Hepatocyte (in vitro differentiated cells): ENCODE data around the gene LECT2. TPM values are rescaled to one million over a fixed set of nuclear protein-coding genes. Genes with fewer than 3 reads are reported as not detected.

Experiments
- DNase-seq: peaks from one replicate; pipeline ENCODE4 v3.0.0-alpha.2; 2016; ENCODE audit warnings: low spot score
- H2AFZ ChIP-seq: fragments of 200-600 bp; sonication (generic); 2 replicates; pipeline ENCODE4 v1.6.0; 2016; ENCODE audit warnings: antibody characterized with exemption, mild to moderate bottlenecking
- H3K27ac ChIP-seq: fragments of 200-600 bp; sonication (generic); 2 replicates; pipeline ENCODE4 v1.5.1; 2016; ENCODE audit warnings: mild to moderate bottlenecking
- H3K27me3 ChIP-seq: fragments of 200-600 bp; sonication (generic); 2 replicates; pipeline ENCODE4 v1.6.1; 2016
- H3K36me3 ChIP-seq: fragments of 200-600 bp; sonication (generic); replicated peaks from 2 replicates; pipeline ENCODE4 v1.5.1; 2016; ENCODE audit warnings: low read depth; ENCODE audit not compliant: insufficient read depth
- H3K4me1 ChIP-seq: fragments of 200-600 bp; sonication (generic); 2 replicates; pipeline ENCODE4 v1.5.1; 2016; ENCODE audit warnings: mild to moderate bottlenecking, moderate library complexity; ENCODE audit not compliant: insufficient read depth
- H3K4me2 ChIP-seq: fragments of 200-600 bp; sonication (generic); 2 replicates; pipeline ENCODE4 v1.6.0; 2016
- H3K4me3 ChIP-seq: fragments of 200-600 bp; sonication (generic); 2 replicates; pipeline ENCODE4 v1.5.1; 2016; ENCODE audit warnings: mild to moderate bottlenecking
- H3K79me2 ChIP-seq: fragments of 200-600 bp; sonication (generic); 2 replicates; pipeline ENCODE4 v1.6.0; 2017; ENCODE audit warnings: mild to moderate bottlenecking
- H3K9me2 ChIP-seq: fragments of 200-600 bp; sonication (generic); replicated peaks from 2 replicates; pipeline ENCODE4 v1.6.0; 2017; ENCODE audit warnings: mild to moderate bottlenecking; ENCODE audit not compliant: insufficient read depth
- H3K9me3 ChIP-seq: fragments of 200-600 bp; sonication (generic); 2 replicates; pipeline ENCODE4 v1.5.1; 2016; ENCODE audit warnings: low read depth, mild to moderate bottlenecking
- H4K20me1 ChIP-seq: fragments of 200-600 bp; sonication (generic); 2 replicates; pipeline ENCODE4 v1.6.0; 2016; ENCODE audit warnings: mild to moderate bottlenecking; ENCODE audit not compliant: insufficient read depth, poor library complexity, severe bottlenecking
- EZH2 ChIP-seq: fragments of 200-600 bp; sonication (generic); IDR thresholded peaks from 2 replicates; pipeline ENCODE4 v1.6.1; 2016; ENCODE audit warnings: antibody characterized with exemption, mild to moderate bottlenecking, borderline replicate concordance
- EZH2phosphoT487 ChIP-seq: fragments of 200-600 bp; sonication (generic); IDR thresholded peaks from one replicate; pipeline ENCODE4 v1.6.1; 2018; ENCODE audit warnings: antibody characterized with exemption, mild to moderate bottlenecking, low read depth, moderate library complexity; ENCODE audit not compliant: unreplicated experiment, severe bottlenecking
- WGBS: methylation state at CpG from one replicate; pipeline ENCODE4 v1.1.6; 2016; ENCODE audit warnings: low lambda C conversion rate; ENCODE audit errors: missing lambda C conversion rate; 5-methylcytosine and 5-hydroxymethylcytosine counted together
- polyA plus RNA-seq: library from polyadenylated mRNA; unstranded; fragments of >200 nt; fragmentation: Nextera tagmentation; extraction: Ambion mirVana; gene quantifications from 2 replicates; pipeline ENCODE4 v1.2.1, GENCODE V29; 2016
- total RNA-seq: library from RNA; depleted of rRNA; stranded (reverse); fragments of >200 nt; gene quantifications from 2 replicates; pipeline ENCODE4 v1.2.3, GENCODE V29; 2014
- TF ChIP-seq, protein P1 (sequence below): fragments of 200-600 bp; sonication (generic); IDR thresholded peaks from 2 replicates; pipeline ENCODE4 v1.5.1; 2016; ENCODE audit warnings: antibody characterized with exemption, mild to moderate bottlenecking; ENCODE audit not compliant: poor library complexity

LECT2 gene
- total and polyA plus RNA-seq, 2 experiments from 2014 or later = 12.3 to 29.6 TPM

DNA sequence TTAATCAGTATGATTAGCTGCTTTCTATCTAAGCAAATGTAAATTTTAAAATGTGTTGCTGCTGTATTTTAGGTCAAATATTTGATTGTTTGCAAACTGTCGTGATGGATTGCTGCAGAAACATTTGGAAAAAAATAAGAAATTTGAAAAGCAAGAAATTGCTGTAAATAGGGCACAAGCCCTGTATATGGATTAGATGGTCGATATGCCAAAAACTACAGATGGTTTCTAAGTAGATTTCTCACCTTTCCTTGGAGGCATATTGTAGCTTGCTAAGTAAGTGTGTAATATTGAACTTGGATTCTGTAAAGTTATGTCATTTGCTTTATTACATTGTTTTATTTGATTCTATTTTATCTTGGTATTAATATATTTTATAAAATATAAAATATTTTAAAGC lies 13.1 kb downstream of the LECT2 start:
- 93% methylated on average over 2 of the region's 2 CpGs for WGBS

DNA sequence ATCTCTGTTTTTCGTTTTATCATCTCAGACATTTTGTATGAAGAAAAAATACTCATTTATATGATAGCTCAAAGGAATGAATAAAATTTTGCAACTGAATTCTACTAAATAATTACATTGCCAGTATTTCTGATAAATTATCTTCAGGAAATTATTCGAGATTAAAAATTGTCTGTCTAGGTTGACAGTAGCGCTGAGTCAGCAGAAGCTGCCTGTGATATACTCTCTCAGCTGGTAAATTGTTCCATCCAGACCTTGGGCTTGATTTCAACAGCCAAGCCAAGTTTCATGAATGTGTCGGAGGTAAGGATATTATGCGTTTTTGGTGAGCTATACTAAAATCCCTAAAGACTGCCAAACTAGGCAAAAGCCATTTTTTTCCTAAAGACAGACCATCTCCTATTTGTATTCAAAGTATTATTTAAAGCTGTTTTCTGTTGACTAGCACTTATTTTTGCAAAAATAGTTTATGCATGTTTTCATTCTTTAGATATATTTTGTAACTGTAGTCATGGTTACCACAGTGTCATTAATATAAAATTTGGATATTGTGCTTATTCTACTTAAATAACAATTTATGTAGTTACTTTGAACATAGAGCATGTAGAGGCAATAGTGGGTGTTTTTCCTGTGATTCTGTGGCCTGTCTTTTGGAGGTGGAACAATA lies 17.4 kb downstream of the LECT2 start:
- Histone ChIP-seq H3K36me3 (no peaks in the 10 kb centered on the region), H4K20me1 (no peaks in the 10 kb centered on the region), H3K4me2 (no peak overlapping the region), H3K79me2 (no peaks in the 10 kb centered on the region), H3K27ac (no peak overlapping the region), H2AFZ (no peak overlapping the region), H3K9me2 (no peaks in the 10 kb centered on the region), H3K4me1 (no peaks in the 10 kb centered on the region), H3K4me3 (no peak overlapping the region), H3K27me3 (peaks cover 11% of the 10 kb centered on the region), H3K9me3 (no peaks in the 10 kb centered on the region)
- TF ChIP-seq, protein P1, sequence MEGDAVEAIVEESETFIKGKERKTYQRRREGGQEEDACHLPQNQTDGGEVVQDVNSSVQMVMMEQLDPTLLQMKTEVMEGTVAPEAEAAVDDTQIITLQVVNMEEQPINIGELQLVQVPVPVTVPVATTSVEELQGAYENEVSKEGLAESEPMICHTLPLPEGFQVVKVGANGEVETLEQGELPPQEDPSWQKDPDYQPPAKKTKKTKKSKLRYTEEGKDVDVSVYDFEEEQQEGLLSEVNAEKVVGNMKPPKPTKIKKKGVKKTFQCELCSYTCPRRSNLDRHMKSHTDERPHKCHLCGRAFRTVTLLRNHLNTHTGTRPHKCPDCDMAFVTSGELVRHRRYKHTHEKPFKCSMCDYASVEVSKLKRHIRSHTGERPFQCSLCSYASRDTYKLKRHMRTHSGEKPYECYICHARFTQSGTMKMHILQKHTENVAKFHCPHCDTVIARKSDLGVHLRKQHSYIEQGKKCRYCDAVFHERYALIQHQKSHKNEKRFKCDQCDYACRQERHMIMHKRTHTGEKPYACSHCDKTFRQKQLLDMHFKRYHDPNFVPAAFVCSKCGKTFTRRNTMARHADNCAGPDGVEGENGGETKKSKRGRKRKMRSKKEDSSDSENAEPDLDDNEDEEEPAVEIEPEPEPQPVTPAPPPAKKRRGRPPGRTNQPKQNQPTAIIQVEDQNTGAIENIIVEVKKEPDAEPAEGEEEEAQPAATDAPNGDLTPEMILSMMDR = no peak
- TF ChIP-seq EZH2phosphoT487 = no peak
- TF ChIP-seq EZH2 = no peak
- no peak for DNase-seq
- WGBS = 89% methylated on average over 5 of the region's 5 CpGs

More for the DNA sequence above, 13.1 kb downstream of the LECT2 start:
- no peaks in the 10 kb centered on the region for H3K36me3 ChIP-seq
- H3K27me3 ChIP-seq = no peaks in the 10 kb centered on the region
- no peak for DNase-seq
- H3K79me2 ChIP-seq = no peaks in the 10 kb centered on the region
- no peak overlapping the region for H3K4me3 ChIP-seq
- no peaks in the 10 kb centered on the region for H3K4me1 ChIP-seq
- no peaks in the 10 kb centered on the region for H3K9me3 ChIP-seq
- H3K27ac ChIP-seq = no peak overlapping the region
- H3K9me2 ChIP-seq = no peaks in the 10 kb centered on the region
- H3K4me2 ChIP-seq = no peak overlapping the region
- no peaks in the 10 kb centered on the region for H4K20me1 ChIP-seq
- TF ChIP-seq EZH2 (no peak), EZH2phosphoT487 (no peak)
- TF ChIP-seq, protein P1 = no peak
- H2AFZ ChIP-seq = no peak overlapping the region

DNA sequence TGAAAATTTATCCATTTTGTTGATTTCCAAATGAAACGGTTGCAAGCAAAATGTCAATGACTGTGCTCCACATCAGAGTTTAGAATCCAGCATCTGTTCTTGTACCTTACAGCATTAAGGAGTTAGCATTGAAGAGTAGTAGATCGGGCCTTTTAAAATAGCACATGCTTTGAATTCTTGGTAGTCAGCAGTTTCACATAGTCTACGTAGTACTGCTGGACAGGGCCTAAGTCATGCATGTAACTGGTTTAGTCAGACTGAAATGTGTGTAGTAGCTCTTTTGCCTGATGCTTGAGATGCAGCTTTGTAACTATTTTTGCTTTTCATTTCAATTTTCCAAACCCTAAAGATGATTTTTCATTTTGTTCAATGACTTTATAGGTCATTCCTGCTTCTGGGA lies 19.8 kb downstream of the LECT2 start:
- TF ChIP-seq, protein P1 = no peak
- TF ChIP-seq EZH2 (no peak), EZH2phosphoT487 (no peak)
- Histone ChIP-seq H3K4me3 (no peak overlapping the region), H3K27me3 (peaks cover 31% of the 10 kb centered on the region), H3K9me2 (no peaks in the 10 kb centered on the region), H3K36me3 (no peaks in the 10 kb centered on the region), H2AFZ (no peak overlapping the region), H3K4me1 (no peaks in the 10 kb centered on the region), H3K4me2 (no peak overlapping the region), H3K79me2 (no peaks in the 10 kb centered on the region), H3K9me3 (no peaks in the 10 kb centered on the region), H4K20me1 (no peaks in the 10 kb centered on the region), H3K27ac (no peak overlapping the region)
- WGBS = 63% methylated on average over 3 of the region's 3 CpGs
- peak; percentile 10 for DNase-seq
